ENCODE results near the gene RFLNA. TPM values are rescaled to one million over a fixed set of nuclear protein-coding genes. Genes with fewer than 3 reads are reported as not detected.

RFLNA gene
- total RNA-seq, 1 experiment from 2014 or later, result not detected

- CTCF ChIA-PET, result no interaction called here
- H3K4me1 Mint-ChIP-seq (ENCODE audit: insufficient read depth, unreplicated experiment), result no peaks in the 10 kb centered on the region
These were observed 56.5 kb downstream of the RFLNA start for GRCh38 chr12:124351422-124351821.

GRCh38 chr12:124352257-124352656 lies 57.4 kb downstream of the RFLNA start:
- intact Hi-C loops (cut with micrococcal nuclease), result no loop called here
- TF ChIP-seq CTCF (IDR thresholded peaks at IDR 0.05; ENCODE audit: unreplicated experiment), result no peak
- Mint-ChIP-seq H3K4me1 (ENCODE audit: insufficient read depth, unreplicated experiment) (no peaks in the 10 kb centered on the region), H3K36me3 (ENCODE audit: insufficient read depth, unreplicated experiment) (peaks cover 59% of the 10 kb centered on the region), H3K27me3 (ENCODE audit: insufficient read depth, unreplicated experiment) (no peaks in the 10 kb centered on the region), H3K9me3 (ENCODE audit: unreplicated experiment) (no peaks in the 10 kb centered on the region), H3K27ac (ENCODE audit: low read depth, unreplicated experiment) (no peak overlapping the region), H3K4me3 (ENCODE audit: unreplicated experiment) (no peak overlapping the region)
- ChIA-PET CTCF (interaction anchor here (0.6 to 1.6 kb wide), 3 partner anchors 47 to 315 kb away, joined by 3 to 5 read pairs (median 4); no protein-coding TSS in a partner anchor), POLR2A (no interaction called here)
- no TSS peak for BruUV-seq (replicated peaks)
- DNase-seq (ENCODE audit: unreplicated experiment), result no peak

More at GRCh38 chr12:124351422-124351821, 56.5 kb downstream of the RFLNA start:
- Mint-ChIP-seq H3K36me3 (ENCODE audit: insufficient read depth, unreplicated experiment) (peaks cover 60% of the 10 kb centered on the region), H3K27me3 (ENCODE audit: insufficient read depth, unreplicated experiment) (no peaks in the 10 kb centered on the region), H3K4me3 (ENCODE audit: unreplicated experiment) (no peak overlapping the region), H3K27ac (ENCODE audit: low read depth, unreplicated experiment) (no peak overlapping the region), H3K9me3 (ENCODE audit: unreplicated experiment) (no peaks in the 10 kb centered on the region)
- DNase-seq (ENCODE audit: unreplicated experiment), result no peak
- BruUV-seq (replicated peaks), result no TSS peak
- POLR2A ChIA-PET, result no interaction called here
- intact Hi-C loops (cut with micrococcal nuclease), result no loop called here
- TF ChIP-seq CTCF (IDR thresholded peaks at IDR 0.05; ENCODE audit: unreplicated experiment), result no peak

GRCh38 chr12:124352839-124353238 lies 57.9 kb downstream of the RFLNA start:
- peaks cover 64% of the 10 kb centered on the region for H3K36me3 Mint-ChIP-seq (ENCODE audit: insufficient read depth, unreplicated experiment)
- no TSS peak for BruUV-seq (replicated peaks)
- no peaks in the 10 kb centered on the region for H3K4me1 Mint-ChIP-seq (ENCODE audit: insufficient read depth, unreplicated experiment)
- DNase-seq (ENCODE audit: unreplicated experiment), result no peak
- H3K9me3 Mint-ChIP-seq (ENCODE audit: unreplicated experiment), result no peaks in the 10 kb centered on the region
- no peak for TF ChIP-seq CTCF (IDR thresholded peaks at IDR 0.05; ENCODE audit: unreplicated experiment)
- H3K27ac Mint-ChIP-seq (ENCODE audit: low read depth, unreplicated experiment), result no peak overlapping the region
- H3K4me3 Mint-ChIP-seq (ENCODE audit: unreplicated experiment), result no peak overlapping the region
- ChIA-PET POLR2A (no interaction called here), CTCF (interaction anchor here (1.1 to 1.6 kb wide), 2 partner anchors 46 to 316 kb away, joined by 3 to 5 read pairs; no protein-coding TSS in a partner anchor)
- no peaks in the 10 kb centered on the region for H3K27me3 Mint-ChIP-seq (ENCODE audit: insufficient read depth, unreplicated experiment)
- intact Hi-C loops (cut with micrococcal nuclease), result no loop called here

- no TSS peak for BruUV-seq (replicated peaks)
- Mint-ChIP-seq H3K27ac (ENCODE audit: low read depth, unreplicated experiment) (no peak overlapping the region), H3K4me3 (ENCODE audit: unreplicated experiment) (no peak overlapping the region), H3K4me1 (ENCODE audit: insufficient read depth, unreplicated experiment) (no peaks in the 10 kb centered on the region), H3K9me3 (ENCODE audit: unreplicated experiment) (no peaks in the 10 kb centered on the region), H3K36me3 (ENCODE audit: insufficient read depth, unreplicated experiment) (peaks cover 57% of the 10 kb centered on the region), H3K27me3 (ENCODE audit: insufficient read depth, unreplicated experiment) (no peaks in the 10 kb centered on the region)
- intact Hi-C loops (cut with micrococcal nuclease), result no loop called here
- POLR2A ChIA-PET, result no interaction called here
- CTCF ChIA-PET, result interaction anchor here (0.6 to 1.1 kb wide), 3 partner anchors 34 to 318 kb away, joined by 3 read pairs; no protein-coding TSS in a partner anchor
- TF ChIP-seq CTCF (IDR thresholded peaks at IDR 0.05; ENCODE audit: unreplicated experiment), result no peak
- no peak for DNase-seq (ENCODE audit: unreplicated experiment)
These were observed 59.5 kb downstream of the RFLNA start for GRCh38 chr12:124354400-124354799.

Data from MCF 10A (cell line).